Upper lobe of left lung (tissue), 6 donors: ENCODE results near the gene MAP6. TPM values are rescaled to one million over a fixed set of nuclear protein-coding genes. Genes with fewer than 3 reads are reported as not detected.
A peak's percentile ranks its signal among the peaks of the same experiment; 100 is the strongest.

Experiments
- ATAC-seq, 2 donors: fragments of 200-7000 bp; cut with Tn5 transposase; one replicate each; pipeline ENCODE4 v1.9.1; 2022; ENCODE audit warnings: mild to moderate bottlenecking in 2 of 2, moderate library complexity in 2 of 2; ENCODE audit not compliant: low FRiP score in 2 of 2
- DNase-seq, 2 donors: peaks; one replicate each; pipeline ENCODE4 v3.0.0-alpha.2; 2019 to 2020
- H3K27ac ChIP-seq, 4 donors: fragments of 200-600 bp; sonication (generic); one replicate each; pipeline ENCODE4 v1.5.1; 2016 to 2019
- H3K27me3 ChIP-seq, 4 donors: fragments of 200-600 bp; sonication (generic); one replicate each; pipeline ENCODE4 v1.5.1; 2017 to 2019
- H3K36me3 ChIP-seq, 4 donors: fragments of 200-600 bp; sonication (generic); one replicate each; pipeline ENCODE4 v1.5.1; 2016 to 2019
- H3K4me1 ChIP-seq, 4 donors: fragments of 200-600 bp; sonication (generic); one replicate each; pipeline ENCODE4 v1.5.1; 2018 to 2019
- H3K4me3 ChIP-seq, 4 donors: fragments of 200-600 bp; sonication (generic); one replicate each; pipeline ENCODE4 v1.5.1; 2017 to 2019; ENCODE audit warnings: mild to moderate bottlenecking in 2 of 4, moderate library complexity in 1 of 4
- H3K9me3 ChIP-seq, 4 donors: fragments of 200-600 bp; sonication (generic); one replicate each; pipeline ENCODE4 v1.5.1; 2018 to 2019
- EP300 ChIP-seq, 4 donors: sonication (generic); formaldehyde crosslinking; IDR thresholded peaks; one replicate each; pipeline ENCODE4 v1.5.1; 2017; ENCODE audit warnings: antibody characterized with exemption in 4 of 4, control low read depth in 2 of 4
- POLR2A ChIP-seq, 4 donors: fragments of 450-650 bp; IDR thresholded peaks; one replicate each; pipeline ENCODE4 v1.5.1; 2016 to 2017; ENCODE audit warnings: antibody characterized with exemption in 4 of 4, mild to moderate bottlenecking in 2 of 4
- POLR2AphosphoS5 ChIP-seq, 2 donors: sonication (generic); formaldehyde crosslinking; IDR thresholded peaks; one replicate each; pipeline ENCODE4 v1.5.1; 2017; ENCODE audit warnings: antibody characterized with exemption in 2 of 2
- WGBS, 2 donors: methylation state at CpG; one replicate each; pipeline ENCODE4 v1.1.5; 2017 to 2018; 5-methylcytosine and 5-hydroxymethylcytosine counted together
- total RNA-seq, 6 donors: library from RNA; depleted of rRNA in 4 of 6; stranded (reverse); fragments of >200 nt in 4 of 6; gene quantifications; one replicate each; pipeline versions ENCODE4 v1.1.0 to v1.2.1, GENCODE V29; 2016 to 2021
- TF ChIP-seq, protein P1 (sequence below), 6 experiments: fragments of 450-650 bp in 4 of 6; fragments of 200-600 bp in 2 of 6; sonication (generic) in 2 of 6; IDR thresholded peaks; one replicate each; pipeline ENCODE4 v1.5.1; 2016 to 2019; ENCODE audit warnings: antibody characterized with exemption in 6 of 6
- donor health status: DM: no; HTN: no; CAD: no; lungs with moderate emphysema.
- donor health status: DM: no; HTN: yes; CAD: no; lungs with severe emphysema.

MAP6 gene
- total RNA-seq, 6 donors from 2014 or later: 3.5 to 17.6 (median 8.9) TPM

DNA sequence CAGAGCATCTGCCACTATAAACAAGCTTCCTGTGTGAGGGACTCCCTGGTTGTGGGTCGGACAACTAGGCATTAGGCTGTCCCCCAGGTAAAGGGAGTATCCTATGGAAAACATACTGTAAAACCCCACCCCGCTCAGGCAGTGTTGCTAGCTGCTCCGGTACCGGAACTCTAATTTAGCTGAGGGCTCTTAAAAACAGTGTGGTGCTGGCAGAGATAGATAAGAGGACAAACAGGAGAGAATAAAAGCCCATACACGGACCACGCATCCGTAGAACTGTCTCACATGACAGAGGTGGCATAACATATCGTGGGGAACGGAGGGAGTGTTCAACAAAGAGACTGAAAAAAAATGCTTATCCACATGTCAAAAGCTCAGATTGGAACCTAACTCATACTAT is 45.4 kb upstream of the MAP6 start:
- Histone ChIP-seq H3K4me3 (no peak overlapping the region), H3K27ac (no peak overlapping the region), H3K4me1 (no peaks in the 10 kb centered on the region), H3K27me3 (no peaks in the 10 kb centered on the region), H3K9me3 (no peaks in the 10 kb centered on the region), H3K36me3 (no peaks in the 10 kb centered on the region)
- no peak for ATAC-seq
- DNase-seq: no peak
- 55 to 62% methylated on average over 9 of the region's 9 CpGs for WGBS, 2 donors
- TF ChIP-seq, protein P1, sequence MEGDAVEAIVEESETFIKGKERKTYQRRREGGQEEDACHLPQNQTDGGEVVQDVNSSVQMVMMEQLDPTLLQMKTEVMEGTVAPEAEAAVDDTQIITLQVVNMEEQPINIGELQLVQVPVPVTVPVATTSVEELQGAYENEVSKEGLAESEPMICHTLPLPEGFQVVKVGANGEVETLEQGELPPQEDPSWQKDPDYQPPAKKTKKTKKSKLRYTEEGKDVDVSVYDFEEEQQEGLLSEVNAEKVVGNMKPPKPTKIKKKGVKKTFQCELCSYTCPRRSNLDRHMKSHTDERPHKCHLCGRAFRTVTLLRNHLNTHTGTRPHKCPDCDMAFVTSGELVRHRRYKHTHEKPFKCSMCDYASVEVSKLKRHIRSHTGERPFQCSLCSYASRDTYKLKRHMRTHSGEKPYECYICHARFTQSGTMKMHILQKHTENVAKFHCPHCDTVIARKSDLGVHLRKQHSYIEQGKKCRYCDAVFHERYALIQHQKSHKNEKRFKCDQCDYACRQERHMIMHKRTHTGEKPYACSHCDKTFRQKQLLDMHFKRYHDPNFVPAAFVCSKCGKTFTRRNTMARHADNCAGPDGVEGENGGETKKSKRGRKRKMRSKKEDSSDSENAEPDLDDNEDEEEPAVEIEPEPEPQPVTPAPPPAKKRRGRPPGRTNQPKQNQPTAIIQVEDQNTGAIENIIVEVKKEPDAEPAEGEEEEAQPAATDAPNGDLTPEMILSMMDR (IDR thresholded peaks at IDR 0.05): no peak
- TF ChIP-seq EP300 (IDR thresholded peaks at IDR 0.05) (no peak), POLR2A (IDR thresholded peaks at IDR 0.05) (no peak), POLR2AphosphoS5 (IDR thresholded peaks at IDR 0.05) (no peak)

DNA sequence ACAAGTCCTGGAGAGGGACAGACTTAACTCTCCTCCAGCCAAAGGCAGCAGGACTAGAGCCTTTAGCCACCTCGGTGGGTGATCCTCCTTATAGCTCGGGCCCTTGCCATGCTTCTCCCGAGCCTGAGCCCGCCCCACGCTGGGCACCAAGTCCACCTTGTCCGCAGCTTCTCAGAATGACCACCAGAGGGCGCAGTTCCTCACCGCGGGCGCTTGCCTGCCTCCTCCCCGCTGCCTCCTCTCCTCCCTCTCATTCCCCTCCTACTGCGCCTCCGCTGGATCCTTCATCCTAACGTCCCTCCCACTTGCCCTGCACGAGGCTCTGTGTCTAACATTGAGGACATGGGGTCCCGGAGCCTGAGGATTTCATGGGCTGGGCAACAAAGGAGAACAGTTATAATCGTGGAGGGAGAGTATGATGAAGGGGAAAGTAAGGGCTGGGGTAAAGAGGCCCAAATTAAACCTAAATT is 37.5 kb upstream of the MAP6 start:
- peak; percentile 81 to 83 for DNase-seq
- no peaks in the 10 kb centered on the region for H3K36me3 ChIP-seq
- ATAC-seq: peak; percentile 88 to 95
- H3K4me3 ChIP-seq: no peak overlapping the region
- H3K27me3 ChIP-seq: no peaks in the 10 kb centered on the region
- no peak overlapping the region for H3K27ac ChIP-seq
- peaks cover 0 to 7% (median 6%) of the 10 kb centered on the region in 4 donors for H3K4me1 ChIP-seq
- H3K9me3 ChIP-seq: no peaks in the 10 kb centered on the region
- 5 to 6% methylated on average over 17 of the region's 17 CpGs for WGBS, 2 donors
- TF ChIP-seq, protein P1 (IDR thresholded peaks at IDR 0.05): peak; percentile 90 to 97 (median 92)
- TF ChIP-seq POLR2AphosphoS5 (IDR thresholded peaks at IDR 0.05) (no peak), POLR2A (IDR thresholded peaks at IDR 0.05) (peak in 1 of 4 donors; percentile 23)

DNA sequence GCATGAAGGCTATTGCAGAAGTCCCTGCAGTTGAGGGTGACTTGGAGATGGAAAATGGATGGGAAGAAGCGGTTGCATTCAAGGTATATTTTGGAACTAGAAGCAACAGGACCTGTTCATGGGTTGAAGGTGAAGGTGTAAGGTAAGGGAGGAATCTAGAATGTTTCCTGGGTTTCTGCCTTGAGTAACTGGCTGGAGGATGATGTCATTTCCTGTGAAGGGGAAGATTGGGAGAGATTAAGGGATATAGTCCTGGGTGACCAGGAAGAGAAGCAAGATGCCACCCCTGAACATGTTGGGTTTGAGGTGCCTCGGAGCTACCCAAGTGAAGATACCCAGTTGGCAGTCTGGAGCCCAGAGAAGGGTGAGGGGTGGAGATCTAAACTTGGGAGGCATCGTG is 36.7 kb upstream of the MAP6 start:
- no peaks in the 10 kb centered on the region for H3K27me3 ChIP-seq
- WGBS, 2 donors: 91% methylated on average over 3 of the region's 3 CpGs
- H3K4me1 ChIP-seq: peaks cover 0 to 7% (median 6%) of the 10 kb centered on the region in 4 donors
- ATAC-seq (no peak), DNase-seq (no peak)
- H3K27ac ChIP-seq: no peak overlapping the region
- H3K36me3 ChIP-seq: no peaks in the 10 kb centered on the region
- H3K4me3 ChIP-seq: no peak overlapping the region
- H3K9me3 ChIP-seq: no peaks in the 10 kb centered on the region
- no peak for TF ChIP-seq EP300 (IDR thresholded peaks at IDR 0.05)
- TF ChIP-seq POLR2AphosphoS5 (IDR thresholded peaks at IDR 0.05): no peak
- TF ChIP-seq, protein P1 (IDR thresholded peaks at IDR 0.05): no peak
- no peak for TF ChIP-seq POLR2A (IDR thresholded peaks at IDR 0.05)

DNA sequence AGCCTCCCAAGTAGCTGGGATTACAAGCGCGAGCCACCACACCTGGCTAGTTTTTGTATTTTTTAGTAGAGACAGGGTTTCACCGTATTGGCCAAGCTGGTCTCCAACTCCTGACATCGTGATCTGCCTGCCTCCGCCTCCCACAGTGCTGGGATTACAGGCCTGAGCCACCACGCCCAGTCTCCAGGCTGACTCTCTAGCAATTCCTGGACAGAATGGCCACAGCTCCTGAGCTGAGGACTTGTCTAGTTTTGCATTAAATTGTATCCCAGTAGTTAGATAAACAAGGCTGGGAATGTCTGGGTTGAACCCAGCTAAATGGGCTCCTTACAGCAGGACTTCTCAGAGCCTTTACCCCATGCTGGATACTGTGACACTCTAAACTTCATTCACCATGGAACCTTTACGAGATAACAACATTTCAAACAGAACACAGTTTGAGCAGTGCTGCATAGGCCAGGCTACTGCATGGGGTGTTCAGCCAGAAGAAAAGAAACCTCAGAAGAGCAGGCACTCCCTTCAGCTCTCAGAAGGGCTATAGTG is 34.9 kb upstream of the MAP6 start:
- Histone ChIP-seq H3K4me1 (peaks cover 0 to 7% (median 6%) of the 10 kb centered on the region in 4 donors), H3K4me3 (no peak overlapping the region), H3K27me3 (no peaks in the 10 kb centered on the region), H3K27ac (no peak overlapping the region), H3K36me3 (no peaks in the 10 kb centered on the region), H3K9me3 (no peaks in the 10 kb centered on the region)
- WGBS, 2 donors: 80 to 95% methylated on average over 7 of the region's 7 CpGs
- no peak for TF ChIP-seq POLR2A (IDR thresholded peaks at IDR 0.05)
- TF ChIP-seq, protein P1 (IDR thresholded peaks at IDR 0.05): no peak
- ATAC-seq (no peak), DNase-seq (no peak)

DNA sequence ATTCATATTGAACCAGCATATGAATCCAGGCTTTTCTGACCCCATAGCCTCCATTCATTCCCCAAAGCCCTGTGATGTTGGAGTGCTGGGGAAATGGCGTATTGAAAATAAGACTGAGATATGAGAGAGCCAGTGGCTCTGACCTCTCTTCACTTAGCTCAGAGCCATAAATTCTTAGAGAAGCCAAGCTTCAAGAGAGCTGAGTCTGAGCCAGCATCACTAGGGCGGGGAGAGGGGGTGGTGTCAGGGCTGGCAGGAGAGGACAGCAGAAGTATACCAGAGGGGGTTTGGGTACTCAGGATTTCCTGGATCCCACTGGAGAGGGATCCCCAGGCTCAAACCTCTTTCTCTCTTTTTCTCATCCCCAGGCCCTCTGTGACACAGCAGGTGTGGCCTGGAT is 32.1 kb upstream of the MAP6 start:
- H3K4me1 ChIP-seq: peaks cover 0 to under 1% (median under 1%) of the 10 kb centered on the region in 4 donors
- DNase-seq (no peak), ATAC-seq (no peak)
- 94% methylated on average over 2 of the region's 2 CpGs for WGBS, 2 donors
- no peak overlapping the region for H3K4me3 ChIP-seq
- TF ChIP-seq POLR2A (IDR thresholded peaks at IDR 0.05) (no peak), EP300 (IDR thresholded peaks at IDR 0.05) (no peak), POLR2AphosphoS5 (IDR thresholded peaks at IDR 0.05) (no peak)
- TF ChIP-seq, protein P1 (IDR thresholded peaks at IDR 0.05): no peak
- H3K36me3 ChIP-seq: no peaks in the 10 kb centered on the region
- no peaks in the 10 kb centered on the region for H3K27me3 ChIP-seq
- no peaks in the 10 kb centered on the region for H3K9me3 ChIP-seq
- H3K27ac ChIP-seq: no peak overlapping the region
